ENCODE measurements around the gene DKK3.

Gene DKK3

GRCh38 chr11:11916981-11917399, 91.4 kb downstream of the DKK3 start:
- no peak for TF ChIP-seq CTCF (IDR thresholded peaks at IDR 0.05; ENCODE audit: control insufficient read depth, insufficient read depth, low read depth, low read length, missing control alignments)
- DNase-seq (ENCODE audit: low read depth), result peak; percentile 80
- no peak overlapping the region for H3K4me3 ChIP-seq (ENCODE audit: control insufficient read depth, low read depth, low read length)

GRCh38 chr11:11915625-11916024, 92.8 kb downstream of the DKK3 start:
- TF ChIP-seq CTCF (IDR thresholded peaks at IDR 0.05; ENCODE audit: control insufficient read depth, insufficient read depth, low read depth, low read length, missing control alignments), result no peak
- no peak overlapping the region for H3K4me3 ChIP-seq (ENCODE audit: control insufficient read depth, low read depth, low read length)
- no peak for DNase-seq (ENCODE audit: low read depth)

- DNase-seq (ENCODE audit: low read depth), result no peak
- TF ChIP-seq CTCF (IDR thresholded peaks at IDR 0.05; ENCODE audit: control insufficient read depth, insufficient read depth, low read depth, low read length, missing control alignments), result no peak
- H3K4me3 ChIP-seq (ENCODE audit: control insufficient read depth, low read depth, low read length), result no peak overlapping the region
These were observed 95.0 kb downstream of the DKK3 start for GRCh38 chr11:11913395-11913794.
